Measurements from ENCODE around the gene ZNF580. TPM values are rescaled to one million over a fixed set of nuclear protein-coding genes. Genes with fewer than 3 reads are reported as not detected.

Gene ZNF580
- total RNA-seq, 1 donor from 2014 or later: 81.2 TPM

GRCh38 chr19:55624109-55625003 is 16.4 kb upstream of the ZNF580 start, which contains the start of gene ZNF784:
Gene ZNF784 (minus strand): TSS chr19:55624566. CDS start chr19:55624561, 5 bp downstream.
- TF ChIP-seq CTCF (IDR thresholded peaks at IDR 0.05): no peak
- Mint-ChIP-seq H3K9me3 (no peaks in the 10 kb centered on the region), H3K27me3 (no peaks in the 10 kb centered on the region), H3K4me1 (peaks cover 17% of the 10 kb centered on the region), H3K27ac (peak within 1 kb of the TSS; percentile 97), H3K4me3 (peak within 1 kb of the TSS; percentile 94), H3K36me3 (ENCODE audit: low read depth) (peaks cover 14% of the 10 kb centered on the region)
- CTCF ChIA-PET: interaction anchor here (0.8 to 2.2 kb wide), 7 partner anchors 9 to 157 kb away, joined by 3 to 12 read pairs (median 4); partner anchors contain the start of gene ZNF865
- intact Hi-C loops (cut with micrococcal nuclease): loop anchor here (1.0 to 2.0 kb wide), 6 partner anchors 19 to 240 kb away; partner anchors contain the start of genes FIZ1, ISOC2, RPL28 and TMEM238
- POLR2A ChIA-PET: interaction anchor here (0.6 to 4.0 kb wide), 21 partner anchors 8 to 543 kb away, joined by 3 to 53 read pairs (median 5); partner anchors contain the start of genes CCDC106, FIZ1, PPP6R1 and U2AF2
- ATAC-seq (ENCODE audit: low read depth) (peak; percentile 85), DNase-seq (peak; percentile 93)

- no peaks in the 10 kb centered on the region for H3K9me3 Mint-ChIP-seq
- H3K27ac Mint-ChIP-seq: peak overlapping the region; percentile 97
- H3K4me3 Mint-ChIP-seq: peak overlapping the region; percentile 94
- H3K4me1 Mint-ChIP-seq: peaks cover 17% of the 10 kb centered on the region
- no peak for ATAC-seq (ENCODE audit: low read depth)
- no peak for TF ChIP-seq CTCF (IDR thresholded peaks at IDR 0.05)
- POLR2A ChIA-PET: interaction anchor here (0.6 to 4.0 kb wide), 19 partner anchors 8 to 543 kb away, joined by 3 to 53 read pairs (median 5); partner anchors contain the start of genes CCDC106, FIZ1, PPP6R1 and U2AF2
- peaks cover 14% of the 10 kb centered on the region for H3K36me3 Mint-ChIP-seq (ENCODE audit: low read depth)
- no peaks in the 10 kb centered on the region for H3K27me3 Mint-ChIP-seq
- DNase-seq: no peak
- intact Hi-C loops (cut with micrococcal nuclease): loop anchor here (2.0 kb wide), 1 partner anchor 240 kb away; the partner anchor contains the start of genes RPL28 and TMEM238
- CTCF ChIA-PET: interaction anchor here (0.8 to 2.2 kb wide), 6 partner anchors 9 to 157 kb away, joined by 3 to 12 read pairs (median 6); partner anchors contain the start of gene ZNF865
Measured at GRCh38 chr19:55625004-55625326, 15.8 kb upstream of the ZNF580 start.

- Mint-ChIP-seq H3K9me3 (no peaks in the 10 kb centered on the region), H3K4me1 (peaks cover 15% of the 10 kb centered on the region), H3K36me3 (ENCODE audit: low read depth) (peaks cover 7% of the 10 kb centered on the region), H3K4me3 (no peak overlapping the region), H3K27me3 (no peaks in the 10 kb centered on the region), H3K27ac (no peak overlapping the region)
- no peak for ATAC-seq (ENCODE audit: low read depth)
- ChIA-PET POLR2A (interaction anchor here (1.2 to 4.0 kb wide), 3 partner anchors 21 to 287 kb away, joined by 3 to 53 read pairs (median 27); partner anchors contain the start of genes FIZ1, KMT5C, ZNF524 and ZNF865), CTCF (interaction anchor here (0.7 to 1.8 kb wide), 4 partner anchors 20 to 159 kb away, joined by 3 to 8 read pairs (median 4); no protein-coding TSS in a partner anchor)
- no peak for DNase-seq
- no peak for TF ChIP-seq CTCF (IDR thresholded peaks at IDR 0.05)
- intact Hi-C loops (cut with micrococcal nuclease): no loop called here
Measured at GRCh38 chr19:55626350-55626749, 14.5 kb upstream of the ZNF580 start.

GRCh38 chr19:55632463-55632834 is 8.4 kb upstream of the ZNF580 start:
- Mint-ChIP-seq H3K4me3 (peak overlapping the region; percentile 60), H3K36me3 (ENCODE audit: low read depth) (peaks cover 17% of the 10 kb centered on the region), H3K27ac (peak overlapping the region; percentile 37), H3K9me3 (no peaks in the 10 kb centered on the region), H3K27me3 (no peaks in the 10 kb centered on the region), H3K4me1 (peaks cover 40% of the 10 kb centered on the region)
- ChIA-PET POLR2A (interaction anchor here (0.6 to 3.0 kb wide), 18 partner anchors 8 to 722 kb away, joined by 3 to 22 read pairs (median 6); partner anchors contain the start of genes FIZ1, ISOC2, U2AF2 and ZNF581), CTCF (interaction anchor here (0.5 to 4.9 kb wide), 29 partner anchors 8 to 701 kb away, joined by 3 to 90 read pairs (median 7); partner anchors contain the start of genes CCDC106, FIZ1, U2AF2 and ZNF524)
- intact Hi-C loops (cut with micrococcal nuclease): loop anchor here (1.0 kb wide), 2 partner anchors 21 to 491 kb away; no protein-coding TSS in a partner anchor
- ATAC-seq (ENCODE audit: low read depth): peak; percentile 57
- TF ChIP-seq CTCF (IDR thresholded peaks at IDR 0.05): no peak
- peak; percentile 44 for DNase-seq

Measured in activated B cell treated with CpG ODN at 0.5 μM for 24 hours (primary cell).